H1 (cell line): ENCODE measurements around the gene ZNF524. TPM values are rescaled to one million over a fixed set of nuclear protein-coding genes. Genes with fewer than 3 reads are reported as not detected.

Experiments used
- CTCF ChIA-PET: fragments of 300-600 bp; sonication (Branson Sonifier 250); formaldehyde crosslinking; loops from one replicate; lab custom pipeline; 2021; ENCODE audit not compliant: partially characterized antibody; lab: Charles Lee
- POLR2A ChIA-PET: fragments of 300-600 bp; sonication (Branson Sonifier 250); formaldehyde crosslinking; loops from one replicate; lab custom pipeline; 2021; ENCODE audit warnings: inconsistent platforms; ENCODE audit not compliant: partially characterized antibody; lab: Charles Lee
- DNase-seq, 2 experiments: peaks; one replicate each; pipeline versions ENCODE4 v3.0.0 to v3.0.0-alpha.2; 2010 to 2022; ENCODE audit warnings: low spot score in 2 of 2, low read depth in 1 of 2, mixed read lengths in 1 of 2
- FAIRE-seq: peaks from 2 replicates; lab custom pipeline; 2011; peaks lifted over from hg19 to GRCh38; lab: Jason Lieb, UNC
- H2AFZ ChIP-seq: 2 replicates; pipeline ENCODE4 v1.8.1; 2012; ENCODE audit warnings: low read length, inconsistent platforms
- H2AK5ac ChIP-seq: 2 replicates; pipeline ENCODE4 v1.6.1; 2013; ENCODE audit warnings: low read depth, low read length
- H2BK120ac ChIP-seq: replicated peaks from 2 replicates; pipeline ENCODE3; 2013; ENCODE audit warnings: low read depth, low read length, inconsistent platforms
- H2BK12ac ChIP-seq: 2 replicates; pipeline ENCODE4 v1.6.1; 2013; ENCODE audit warnings: low read depth, low read length
- H2BK15ac ChIP-seq: 2 replicates; pipeline ENCODE4 v1.6.1; 2013; ENCODE audit warnings: low read length
- H2BK20ac ChIP-seq: 2 replicates; pipeline ENCODE4 v1.6.1; 2013; ENCODE audit warnings: low read length
- H2BK5ac ChIP-seq: 2 replicates; pipeline ENCODE4 v1.6.1; 2013; ENCODE audit warnings: low read depth, low read length
- H3K14ac ChIP-seq: 2 replicates; pipeline ENCODE4 v1.6.1; 2013; ENCODE audit warnings: inconsistent platforms; ENCODE audit not compliant: insufficient read length
- H3K18ac ChIP-seq: 2 replicates; pipeline ENCODE4 v1.6.1; 2013; ENCODE audit warnings: low read length; ENCODE audit errors: extremely low read depth
- H3K23ac ChIP-seq: 2 replicates; pipeline ENCODE4 v1.6.1; 2013; ENCODE audit warnings: inconsistent platforms; ENCODE audit not compliant: insufficient read length
- H3K23me2 ChIP-seq: 2 replicates; pipeline ENCODE4 v1.6.1; 2013; ENCODE audit warnings: low read depth, low read length
- H3K27ac ChIP-seq: 2 replicates; pipeline ENCODE4 v1.6.1; 2011; ENCODE audit warnings: low read depth, low read length, inconsistent platforms
- H3K27me3 ChIP-seq, 4 experiments: replicated peaks in 1 of 4; 1 replicate in 1 of 4; 2 replicates in 3 of 4; pipeline versions ENCODE4 v1.6.1 to v1.8.1; 2011 to 2013; ENCODE audit warnings: low read length in 3 of 4, mild to moderate bottlenecking in 3 of 4, inconsistent platforms in 2 of 4, mixed read lengths in 2 of 4, moderate library complexity in 1 of 4; ENCODE audit not compliant: control insufficient read depth in 3 of 4, insufficient read depth in 3 of 4; ENCODE audit errors: extremely low read depth in 1 of 4
- H3K36me3 ChIP-seq, 4 experiments: 2 replicates each; pipeline versions ENCODE4 v1.6.1 to v1.8.1; 2011 to 2013; ENCODE audit warnings: mild to moderate bottlenecking in 4 of 4, low read length in 3 of 4, moderate library complexity in 2 of 4, control low read depth in 1 of 4, inconsistent platforms in 1 of 4; ENCODE audit not compliant: insufficient read depth in 4 of 4, control insufficient read depth in 2 of 4
- H3K4ac ChIP-seq: replicated peaks from 2 replicates; pipeline ENCODE3; 2013; ENCODE audit warnings: low read length, low read depth, mixed read lengths, inconsistent platforms; ENCODE audit not compliant: insufficient read length
- H3K4me1 ChIP-seq, 4 experiments: replicated peaks in 1 of 4; 1 replicate in 1 of 4; 2 replicates in 3 of 4; pipeline versions ENCODE4 v1.6.1 to v1.8.1; 2011 to 2013; ENCODE audit warnings: low read length in 3 of 4, inconsistent platforms in 2 of 4, mixed read lengths in 1 of 4; ENCODE audit not compliant: insufficient read depth in 4 of 4, control insufficient read depth in 3 of 4
- H3K4me2 ChIP-seq, 2 experiments: 2 replicates each; pipeline versions ENCODE4 v1.6.1 to v1.8.1; 2011 to 2013; ENCODE audit warnings: low read depth in 2 of 2, low read length in 2 of 2, control low read depth in 1 of 2, inconsistent platforms in 1 of 2, mild to moderate bottlenecking in 1 of 2; ENCODE audit not compliant: insufficient read depth in 1 of 2
- H3K4me3 ChIP-seq, 4 experiments: fragments of 200-600, 300-600 bp in 1 of 4; sonication (generic), shearing (Covaris generic), sonication (Bioruptor Twin) in 1 of 4; 2 replicates each; pipeline versions ENCODE4 v1.5.1 to v1.8.1; 2011 to 2016; ENCODE audit warnings: low read length in 4 of 4, low read depth in 3 of 4, control low read depth in 2 of 4, inconsistent platforms in 2 of 4, mild to moderate bottlenecking in 2 of 4, mixed read lengths in 1 of 4, moderate library complexity in 1 of 4; ENCODE audit not compliant: insufficient read depth in 2 of 4; ENCODE audit errors: extremely low read depth in 1 of 4
- H3K56ac ChIP-seq: replicated peaks from 2 replicates; pipeline ENCODE3; 2013; ENCODE audit warnings: low read depth, mild to moderate bottlenecking, mixed read lengths, low read length, inconsistent platforms; ENCODE audit not compliant: insufficient read length
- H3K79me1 ChIP-seq: 2 replicates; pipeline ENCODE4 v1.6.1; 2013; ENCODE audit warnings: low read depth, low read length, control low read depth
- H3K79me2 ChIP-seq, 2 experiments: 2 replicates each; pipeline versions ENCODE4 v1.6.1 to v1.8.1; 2012 to 2013; ENCODE audit warnings: low read length in 2 of 2, mild to moderate bottlenecking in 2 of 2, inconsistent platforms in 1 of 2; ENCODE audit not compliant: insufficient read depth in 2 of 2, control insufficient read depth in 1 of 2
- H3K9ac ChIP-seq, 4 experiments: replicated peaks in 1 of 4; 1 replicate in 1 of 4; 2 replicates in 3 of 4; pipeline versions ENCODE4 v1.6.1 to v1.8.1; 2011 to 2013; ENCODE audit warnings: low read depth in 3 of 4, low read length in 3 of 4, control low read depth in 2 of 4, mild to moderate bottlenecking in 2 of 4, moderate library complexity in 2 of 4, inconsistent platforms in 1 of 4; ENCODE audit errors: extremely low read depth in 1 of 4
- H3K9me3 ChIP-seq, 2 experiments: 2 replicates each; pipeline versions ENCODE4 v1.6.1 to v1.8.1; 2012 to 2013; ENCODE audit warnings: mild to moderate bottlenecking in 2 of 2, moderate library complexity in 2 of 2, control low read depth in 1 of 2, inconsistent platforms in 1 of 2, low read depth in 1 of 2, low read length in 1 of 2, mixed read lengths in 1 of 2; ENCODE audit not compliant: insufficient read depth in 2 of 2
- H4K20me1 ChIP-seq, 2 experiments: replicated peaks in 1 of 2; 2 replicates each; pipeline versions ENCODE3 to v1.8.1; 2011 to 2013; ENCODE audit warnings: inconsistent platforms in 2 of 2, low read length in 2 of 2, mild to moderate bottlenecking in 1 of 2; ENCODE audit not compliant: insufficient read depth in 2 of 2, control insufficient read depth in 1 of 2
- H4K5ac ChIP-seq: 2 replicates; pipeline ENCODE4 v1.6.1; 2013; ENCODE audit warnings: low read length, low read depth, mixed read lengths, inconsistent platforms; ENCODE audit not compliant: insufficient read length
- H4K8ac ChIP-seq: 2 replicates; pipeline ENCODE4 v1.8.0; 2013; ENCODE audit warnings: mild to moderate bottlenecking, moderate library complexity, low read length, inconsistent platforms; ENCODE audit not compliant: insufficient read depth; ENCODE audit errors: extremely low read depth
- H4K91ac ChIP-seq: replicated peaks from 2 replicates; pipeline ENCODE3; 2013; ENCODE audit warnings: low read length, mixed read lengths, inconsistent platforms; ENCODE audit not compliant: insufficient read length
- CBX5 ChIP-seq: fragments of 300-800, 300-1000 bp; sonication (generic); IDR thresholded peaks from 2 replicates; pipeline ENCODE4 v1.7.1; 2016; ENCODE audit warnings: antibody characterized with exemption, low read length, low read depth
- CEBPB ChIP-seq: IDR thresholded peaks from 2 replicates; pipeline ENCODE4 v1.6.1; 2012; ENCODE audit warnings: low read depth, low read length
- CREB1 ChIP-seq: IDR thresholded peaks from 2 replicates; pipeline ENCODE4 v1.6.1; 2012; ENCODE audit warnings: inconsistent platforms
- FOSL1 ChIP-seq: IDR thresholded peaks from 2 replicates; pipeline ENCODE4 v1.6.1; 2011; ENCODE audit warnings: mild to moderate bottlenecking, low read depth, low read length, moderate library complexity; ENCODE audit not compliant: insufficient read depth
- KDM1A ChIP-seq: fragments of 200-600, 300-600 bp; sonication (generic); IDR thresholded peaks from 2 replicates; pipeline ENCODE4 v1.7.1; 2016; ENCODE audit warnings: mild to moderate bottlenecking, low read length, borderline replicate concordance
- NRF1 ChIP-seq: IDR thresholded peaks from 2 replicates; pipeline ENCODE4 v1.6.1; 2011; ENCODE audit warnings: mild to moderate bottlenecking, low read depth, low read length, improper control_type of control experiment
- SP1 ChIP-seq: IDR thresholded peaks from 2 replicates; pipeline ENCODE4 v1.6.1; 2011; ENCODE audit warnings: low read depth, low read length
- TCF12 ChIP-seq: IDR thresholded peaks from 2 replicates; pipeline ENCODE4 v1.6.1; 2011; ENCODE audit warnings: low read depth, mild to moderate bottlenecking, low read length
- TEAD4 ChIP-seq: IDR thresholded peaks from 2 replicates; pipeline ENCODE4 v1.6.1; 2012; ENCODE audit warnings: low read depth, low read length, inconsistent platforms, mixed read lengths
- WGBS, 2 experiments: shearing (Covaris generic) in 1 of 2; methylation state at CpG; one replicate each; pipeline versions ENCODE4 v1.1.6 to v1.1.7; 2013 to 2015; ENCODE audit warnings: low lambda C conversion rate in 2 of 2, mixed read lengths in 2 of 2, inconsistent platforms in 1 of 2, low coverage in 1 of 2, missing lambda C conversion rate in 1 of 2; ENCODE audit not compliant: insufficient replicate concordance in 2 of 2, insufficient coverage in 1 of 2, insufficient read length in 1 of 2; ENCODE audit errors: extremely low coverage in 1 of 2, missing lambda C conversion rate in 1 of 2; 5-methylcytosine and 5-hydroxymethylcytosine counted together
- polyA plus RNA-seq, 7 experiments: library from polyadenylated mRNA; depleted of rRNA in 3 of 7; stranded (reverse) in 5 of 7; unstranded in 2 of 7; fragments of >200 nt in 5 of 7; fragments of 200-250 nt in 2 of 7; gene quantifications; 1 replicate in 5 of 7; 2 replicates in 1 of 7; 4 replicates in 1 of 7; pipeline versions ENCODE4 v1.2.1 to v1.2.3, GENCODE V29; 2011 to 2013; ENCODE audit warnings: missing spikeins in 2 of 7, mixed read lengths in 2 of 7
- total RNA-seq: library from RNA; stranded (reverse); fragmentation: NEBNext Ultra II Directional; extraction: Animal tissue kit (Norgen Biotek cat#: 25700); gene quantifications from 2 replicates; pipeline ENCODE4 v1.2.1, GENCODE V29; 2021
- TF ChIP-seq, protein P1 (sequence below): IDR thresholded peaks from 2 replicates; pipeline ENCODE4 v1.6.1; 2012; ENCODE audit warnings: low read length, inconsistent platforms

ZNF524 gene
- total and polyA plus RNA-seq, 2 of the 8 experiments (the other 6 are each of a cell fraction or from before 2014, with no cell fraction given), result 4.4 to 4.7 TPM

DNA sequence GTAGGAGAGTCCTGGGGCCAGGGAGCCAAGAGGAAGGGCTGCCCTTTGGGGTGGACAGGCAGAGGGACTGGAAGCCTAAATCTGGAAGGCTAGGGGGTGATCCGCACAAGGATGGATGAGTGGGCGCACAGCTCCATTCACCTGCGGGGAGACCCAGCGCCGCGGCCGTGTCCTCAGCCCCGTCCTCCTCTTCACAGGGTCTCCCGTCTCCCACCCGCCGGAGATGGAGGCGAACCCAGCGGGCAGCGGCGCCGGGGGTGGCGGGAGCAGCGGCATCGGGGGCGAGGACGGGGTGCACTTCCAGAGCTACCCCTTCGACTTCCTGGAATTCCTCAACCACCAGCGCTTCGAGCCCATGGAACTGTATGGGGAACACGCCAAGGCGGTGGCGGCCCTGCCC lies 13.3 kb downstream of the ZNF524 start:
- Histone ChIP-seq H3K9ac (no peak overlapping the region), H2BK120ac (no peak overlapping the region), H2BK5ac (no peak overlapping the region), H2BK15ac (no peak overlapping the region), H3K14ac (no peak overlapping the region), H3K27ac (no peak overlapping the region), H3K4me1 (no peaks in the 10 kb centered on the region), H3K9me3 (no peaks in the 10 kb centered on the region; a peak in 1 of 4 replicates), H4K8ac (no peak overlapping the region), H3K18ac (no peak overlapping the region), H3K36me3 (peaks cover 0 to 30% (median 4%) of the 10 kb centered on the region in 4 experiments; a peak in 5 of 8 replicates), H3K79me1 (peaks cover 4% of the 10 kb centered on the region; the same call in 1 of the 2 replicates), H3K23me2 (no peaks in the 10 kb centered on the region), H2AK5ac (no peak overlapping the region), H4K5ac (no peak overlapping the region), H2BK12ac (no peak overlapping the region), H3K23ac (no peak overlapping the region), H3K4ac (no peak overlapping the region), H3K27me3 (peaks cover 0 to 2% (median 0%) of the 10 kb centered on the region in 4 experiments; a peak in 1 of 7 replicates), H2BK20ac (no peak overlapping the region), H4K91ac (no peak overlapping the region), H3K4me3 (no peak overlapping the region), H2AFZ (no peak overlapping the region), H3K56ac (no peak overlapping the region), H3K79me2 (no peaks in the 10 kb centered on the region), H3K4me2 (no peak overlapping the region), H4K20me1 (peaks cover 4 to 23% of the 10 kb centered on the region in 2 experiments)
- ChIA-PET POLR2A (interaction anchor here (1.0 to 4.3 kb wide), 4 partner anchors 7 to 206 kb away, joined by 3 to 32 read pairs (median 4); partner anchors contain the start of genes UBE2S and ZNF524), CTCF (no interaction called here)
- DNase-seq (no peak), FAIRE-seq (no peak)
- 96% methylated on average over 22 of the region's 27 CpGs; no CpG with 5 or more reads in 1 of the 2 experiments for WGBS, 2 experiments
- TF ChIP-seq KDM1A, result no peak
- no peak for TF ChIP-seq TCF12
- no peak for TF ChIP-seq TEAD4
- no peak for TF ChIP-seq NRF1
- TF ChIP-seq, protein P1, sequence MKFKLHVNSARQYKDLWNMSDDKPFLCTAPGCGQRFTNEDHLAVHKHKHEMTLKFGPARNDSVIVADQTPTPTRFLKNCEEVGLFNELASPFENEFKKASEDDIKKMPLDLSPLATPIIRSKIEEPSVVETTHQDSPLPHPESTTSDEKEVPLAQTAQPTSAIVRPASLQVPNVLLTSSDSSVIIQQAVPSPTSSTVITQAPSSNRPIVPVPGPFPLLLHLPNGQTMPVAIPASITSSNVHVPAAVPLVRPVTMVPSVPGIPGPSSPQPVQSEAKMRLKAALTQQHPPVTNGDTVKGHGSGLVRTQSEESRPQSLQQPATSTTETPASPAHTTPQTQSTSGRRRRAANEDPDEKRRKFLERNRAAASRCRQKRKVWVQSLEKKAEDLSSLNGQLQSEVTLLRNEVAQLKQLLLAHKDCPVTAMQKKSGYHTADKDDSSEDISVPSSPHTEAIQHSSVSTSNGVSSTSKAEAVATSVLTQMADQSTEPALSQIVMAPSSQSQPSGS, result no peak
- no peak for TF ChIP-seq SP1
- no peak for TF ChIP-seq CBX5
- no peak for TF ChIP-seq CEBPB
- no peak for TF ChIP-seq FOSL1
- no peak for TF ChIP-seq CREB1
